RWPE2 (cell line): ENCODE results near the gene BLACAT1.
A peak's percentile ranks its signal among the peaks of the same experiment; 100 is the strongest.

Experiments used
- ATAC-seq: fragments of 200-7000 bp; cut with Tn5 transposase; 3 replicates; pipeline ENCODE4 v1.9.1; 2021; ENCODE audit warnings: low read depth
- DNase-seq: peaks from one replicate; pipeline ENCODE4 v3.0.0-alpha.2; 2020; ENCODE audit warnings: low spot score
- H3K27ac ChIP-seq: fragments of 450-650 bp; 2 replicates; pipeline ENCODE4 v1.5.1; 2017; ENCODE audit warnings: mild to moderate bottlenecking; ENCODE audit not compliant: poor library complexity, severe bottlenecking
- H3K27me3 ChIP-seq: fragments of 250-450 bp; sonication (Bioruptor Pico); 2 replicates; pipeline ENCODE4 v1.5.1; 2021; ENCODE audit warnings: mild to moderate bottlenecking, moderate library complexity; ENCODE audit not compliant: insufficient read depth, poor library complexity, severe bottlenecking
- H3K36me3 ChIP-seq: fragments of 250-450 bp; sonication (Bioruptor Pico); 2 replicates; pipeline ENCODE4 v1.5.1; 2020; ENCODE audit warnings: low read depth, mild to moderate bottlenecking, moderate library complexity
- H3K4me1 ChIP-seq: fragments of 250-450 bp; sonication (Bioruptor Pico); 2 replicates; pipeline ENCODE4 v1.5.1; 2021; ENCODE audit warnings: mild to moderate bottlenecking, moderate library complexity; ENCODE audit not compliant: insufficient read depth, poor library complexity, severe bottlenecking
- H3K4me3 ChIP-seq: fragments of 250-450 bp; sonication (Bioruptor Pico); 2 replicates; pipeline ENCODE4 v1.5.1; 2021; ENCODE audit warnings: mild to moderate bottlenecking, moderate library complexity; ENCODE audit not compliant: severe bottlenecking
- H3K9me3 ChIP-seq: fragments of 250-450 bp; sonication (Bioruptor Pico); 2 replicates; pipeline ENCODE4 v1.5.1; 2021; ENCODE audit warnings: mild to moderate bottlenecking, moderate library complexity; ENCODE audit not compliant: severe bottlenecking
- CTCF ChIP-seq: fragments of 450-650 bp; IDR thresholded peaks from one replicate; pipeline ENCODE4 v1.5.1; 2017; ENCODE audit warnings: mild to moderate bottlenecking, moderate library complexity; ENCODE audit not compliant: poor library complexity, severe bottlenecking

The BLACAT1 gene

GRCh38 chr1:205456868-205457745 lies 1.3 kb upstream of the BLACAT1 start:
- Histone ChIP-seq H3K36me3 (no peaks in the 10 kb centered on the region), H3K27me3 (peaks cover 36% of the 10 kb centered on the region), H3K4me3 (peak overlapping the region; percentile 23), H3K27ac (no peak overlapping the region), H3K4me1 (no peaks in the 10 kb centered on the region), H3K9me3 (no peaks in the 10 kb centered on the region)
- no peak for DNase-seq
- no peak for TF ChIP-seq CTCF
- ATAC-seq, result peak; percentile 47

GRCh38 chr1:205456383-205456867 lies 580 bp upstream of the BLACAT1 start:
- H3K4me3 ChIP-seq, result peak overlapping the region; percentile 23
- no peak overlapping the region for H3K27ac ChIP-seq
- no peaks in the 10 kb centered on the region for H3K36me3 ChIP-seq
- H3K4me1 ChIP-seq, result no peaks in the 10 kb centered on the region
- ATAC-seq (peak; percentile 52), DNase-seq (no peak)
- H3K9me3 ChIP-seq, result no peaks in the 10 kb centered on the region
- no peak for TF ChIP-seq CTCF
- peaks cover 36% of the 10 kb centered on the region for H3K27me3 ChIP-seq

GRCh38 chr1:205454903-205455335 lies 926 bp downstream of the BLACAT1 start:
- H3K27ac ChIP-seq, result no peak overlapping the region
- ATAC-seq (no peak), DNase-seq (no peak)
- TF ChIP-seq CTCF, result no peak
- no peaks in the 10 kb centered on the region for H3K36me3 ChIP-seq
- H3K9me3 ChIP-seq, result no peaks in the 10 kb centered on the region
- H3K27me3 ChIP-seq, result peaks cover 36% of the 10 kb centered on the region
- peaks cover 7% of the 10 kb centered on the region for H3K4me1 ChIP-seq
- no peak overlapping the region for H3K4me3 ChIP-seq

GRCh38 chr1:205453466-205453865 lies 2.4 kb downstream of the BLACAT1 start:
- H3K36me3 ChIP-seq, result no peaks in the 10 kb centered on the region
- ATAC-seq (no peak), DNase-seq (no peak)
- no peak overlapping the region for H3K4me3 ChIP-seq
- H3K4me1 ChIP-seq, result peaks cover 7% of the 10 kb centered on the region
- no peak overlapping the region for H3K27ac ChIP-seq
- no peaks in the 10 kb centered on the region for H3K9me3 ChIP-seq
- peaks cover 30% of the 10 kb centered on the region for H3K27me3 ChIP-seq
- TF ChIP-seq CTCF, result no peak

GRCh38 chr1:205452933-205453332 lies 2.9 kb downstream of the BLACAT1 start:
- no peak for TF ChIP-seq CTCF
- Histone ChIP-seq H3K4me3 (no peak overlapping the region), H3K27ac (no peak overlapping the region), H3K9me3 (no peaks in the 10 kb centered on the region), H3K4me1 (peaks cover 13% of the 10 kb centered on the region), H3K27me3 (peaks cover 27% of the 10 kb centered on the region), H3K36me3 (no peaks in the 10 kb centered on the region)
- DNase-seq (no peak), ATAC-seq (no peak)
